Astrocyte (in vitro differentiated cells and primary cell): ENCODE results near the gene NUP153. TPM values are rescaled to one million over a fixed set of nuclear protein-coding genes. Genes with fewer than 3 reads are reported as not detected.

ENCODE experiments used
- DNase-seq: peaks from one replicate; pipeline ENCODE4 v3.0.0-alpha.2; 2010; ENCODE audit warnings: low read depth
- FAIRE-seq: peaks from 2 replicates; lab custom pipeline; 2011; peaks lifted over from hg19 to GRCh38; lab: Jason Lieb, UNC
- H2AFZ ChIP-seq: 2 replicates; pipeline ENCODE4 v1.6.0; 2012; ENCODE audit warnings: low read depth, low read length, inconsistent platforms
- H3K27ac ChIP-seq: 2 replicates; pipeline ENCODE4 v1.5.1; 2011; ENCODE audit warnings: low read depth, low read length, inconsistent platforms
- H3K27me3 ChIP-seq: 2 replicates; pipeline ENCODE4 v1.6.0; 2011; ENCODE audit warnings: low read length, inconsistent platforms; ENCODE audit not compliant: insufficient read depth
- H3K36me3 ChIP-seq: 2 replicates; pipeline ENCODE4 v1.5.1; 2011; ENCODE audit warnings: low read length, inconsistent platforms; ENCODE audit not compliant: insufficient read depth
- H3K4me1 ChIP-seq: 2 replicates; pipeline ENCODE4 v1.5.1; 2011; ENCODE audit warnings: low read length, inconsistent platforms; ENCODE audit not compliant: insufficient read depth
- H3K4me2 ChIP-seq: 2 replicates; pipeline ENCODE4 v1.6.0; 2012; ENCODE audit warnings: low read length, inconsistent platforms
- H3K4me3 ChIP-seq: 2 replicates; pipeline ENCODE4 v1.5.1; 2011; ENCODE audit warnings: low read depth, mild to moderate bottlenecking, low read length, inconsistent platforms; ENCODE audit not compliant: insufficient read depth
- H3K79me2 ChIP-seq: 2 replicates; pipeline ENCODE4 v1.6.0; 2012; ENCODE audit warnings: mild to moderate bottlenecking, low read length, inconsistent platforms; ENCODE audit not compliant: insufficient read depth
- H3K9ac ChIP-seq: 2 replicates; pipeline ENCODE4 v1.6.0; 2012; ENCODE audit warnings: mild to moderate bottlenecking, low read length, inconsistent platforms
- H3K9me3 ChIP-seq: 2 replicates; pipeline ENCODE4 v1.5.1; 2012; ENCODE audit warnings: low read depth, mild to moderate bottlenecking, low read length, inconsistent platforms; ENCODE audit not compliant: insufficient read depth
- H4K20me1 ChIP-seq: 2 replicates; pipeline ENCODE4 v1.6.0; 2012; ENCODE audit warnings: low read length, inconsistent platforms; ENCODE audit not compliant: insufficient read depth
- H3K27ac Mint-ChIP-seq: one replicate; pipeline ENCODE4 v1.8.0; 2021; ENCODE audit warnings: mild to moderate bottlenecking, mixed read lengths; ENCODE audit not compliant: unreplicated experiment
- H3K27me3 Mint-ChIP-seq: one replicate; pipeline ENCODE4 v1.8.0; 2021; ENCODE audit warnings: low read depth, mixed read lengths; ENCODE audit not compliant: unreplicated experiment
- H3K36me3 Mint-ChIP-seq: one replicate; pipeline ENCODE4 v1.8.0; 2021; ENCODE audit warnings: low read depth, mixed read lengths; ENCODE audit not compliant: unreplicated experiment
- H3K4me1 Mint-ChIP-seq: one replicate; pipeline ENCODE4 v1.8.0; 2021; ENCODE audit warnings: low read depth, mixed read lengths; ENCODE audit not compliant: unreplicated experiment
- H3K4me3 Mint-ChIP-seq: one replicate; pipeline ENCODE4 v1.8.0; 2021; ENCODE audit warnings: mild to moderate bottlenecking, moderate library complexity, mixed read lengths; ENCODE audit not compliant: unreplicated experiment
- H3K9me3 Mint-ChIP-seq: one replicate; pipeline ENCODE4 v1.8.0; 2021; ENCODE audit warnings: mild to moderate bottlenecking, mixed read lengths; ENCODE audit not compliant: unreplicated experiment
- EZH2 ChIP-seq: IDR thresholded peaks from 2 replicates; pipeline ENCODE4 v1.6.1; 2012; ENCODE audit warnings: mild to moderate bottlenecking, low read length, inconsistent platforms; ENCODE audit not compliant: insufficient read depth
- total RNA-seq: library from RNA; stranded (reverse); gene quantifications from 2 replicates; pipeline ENCODE4 v1.2.1, GENCODE V29; 2021
- TF ChIP-seq, protein P1 (sequence below): IDR thresholded peaks from 2 replicates; pipeline ENCODE4 v1.5.1; 2011; ENCODE audit warnings: low read depth, mild to moderate bottlenecking, inconsistent platforms, low read length, moderate library complexity; ENCODE audit not compliant: insufficient read depth

The NUP153 gene
- total RNA-seq, 1 donor from 2014 or later: 51.6 TPM

DNA sequence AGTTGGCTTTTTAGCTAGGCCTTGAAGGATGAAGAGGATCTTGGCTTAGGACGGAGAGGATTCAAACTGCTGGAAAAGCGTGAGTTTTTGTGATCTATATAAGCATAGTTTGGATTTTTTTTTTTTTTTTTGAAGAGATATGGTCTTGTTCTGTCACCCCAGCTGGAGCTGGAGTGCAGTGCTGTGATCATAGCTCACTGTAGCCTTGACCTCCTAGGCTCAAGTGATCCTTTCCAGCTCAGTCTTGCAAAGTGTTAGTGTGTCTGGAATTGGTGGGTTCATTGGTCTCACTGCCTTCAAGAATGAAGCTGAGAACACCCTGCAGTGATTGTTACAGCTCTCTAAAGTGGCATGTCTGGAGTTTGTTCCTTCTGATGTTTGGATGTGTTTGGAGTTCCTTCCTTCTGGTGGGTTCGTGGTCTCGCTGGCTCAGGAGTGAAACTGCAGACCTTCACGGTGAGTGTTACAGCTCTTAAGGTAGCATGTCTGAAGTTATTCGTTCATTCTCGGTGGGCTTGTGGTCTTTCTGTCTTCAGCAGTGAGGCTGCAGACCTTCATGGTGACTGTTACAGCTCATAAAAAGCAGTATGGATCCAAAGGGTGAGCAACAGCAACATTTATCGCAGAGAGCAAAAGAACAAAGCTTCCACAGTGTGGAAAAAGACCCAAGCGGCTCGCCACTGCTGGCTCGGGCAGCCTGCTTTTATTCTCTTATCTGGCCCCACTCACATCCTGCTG is 37.5 kb upstream of the NUP153 start:
- Histone ChIP-seq H3K27me3 (no peaks in the 10 kb centered on the region), H2AFZ (no peak overlapping the region), H3K79me2 (no peaks in the 10 kb centered on the region), H3K36me3 (no peaks in the 10 kb centered on the region), H3K9me3 (no peaks in the 10 kb centered on the region), H3K4me3 (no peak overlapping the region), H3K9ac (no peak overlapping the region), H4K20me1 (no peaks in the 10 kb centered on the region), H3K4me1 (no peaks in the 10 kb centered on the region), H3K27ac (no peak overlapping the region), H3K4me2 (no peak overlapping the region)
- TF ChIP-seq, protein P1, sequence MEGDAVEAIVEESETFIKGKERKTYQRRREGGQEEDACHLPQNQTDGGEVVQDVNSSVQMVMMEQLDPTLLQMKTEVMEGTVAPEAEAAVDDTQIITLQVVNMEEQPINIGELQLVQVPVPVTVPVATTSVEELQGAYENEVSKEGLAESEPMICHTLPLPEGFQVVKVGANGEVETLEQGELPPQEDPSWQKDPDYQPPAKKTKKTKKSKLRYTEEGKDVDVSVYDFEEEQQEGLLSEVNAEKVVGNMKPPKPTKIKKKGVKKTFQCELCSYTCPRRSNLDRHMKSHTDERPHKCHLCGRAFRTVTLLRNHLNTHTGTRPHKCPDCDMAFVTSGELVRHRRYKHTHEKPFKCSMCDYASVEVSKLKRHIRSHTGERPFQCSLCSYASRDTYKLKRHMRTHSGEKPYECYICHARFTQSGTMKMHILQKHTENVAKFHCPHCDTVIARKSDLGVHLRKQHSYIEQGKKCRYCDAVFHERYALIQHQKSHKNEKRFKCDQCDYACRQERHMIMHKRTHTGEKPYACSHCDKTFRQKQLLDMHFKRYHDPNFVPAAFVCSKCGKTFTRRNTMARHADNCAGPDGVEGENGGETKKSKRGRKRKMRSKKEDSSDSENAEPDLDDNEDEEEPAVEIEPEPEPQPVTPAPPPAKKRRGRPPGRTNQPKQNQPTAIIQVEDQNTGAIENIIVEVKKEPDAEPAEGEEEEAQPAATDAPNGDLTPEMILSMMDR: no peak
- no peak for TF ChIP-seq EZH2
- H3K9me3 Mint-ChIP-seq: peaks cover 5% of the 10 kb centered on the region
- no peaks in the 10 kb centered on the region for H3K4me1 Mint-ChIP-seq
- no peak for DNase-seq
- H3K27me3 Mint-ChIP-seq: no peaks in the 10 kb centered on the region
- no peak overlapping the region for H3K4me3 Mint-ChIP-seq
- H3K27ac Mint-ChIP-seq: no peak overlapping the region
- FAIRE-seq: no peak
- no peaks in the 10 kb centered on the region for H3K36me3 Mint-ChIP-seq

DNA sequence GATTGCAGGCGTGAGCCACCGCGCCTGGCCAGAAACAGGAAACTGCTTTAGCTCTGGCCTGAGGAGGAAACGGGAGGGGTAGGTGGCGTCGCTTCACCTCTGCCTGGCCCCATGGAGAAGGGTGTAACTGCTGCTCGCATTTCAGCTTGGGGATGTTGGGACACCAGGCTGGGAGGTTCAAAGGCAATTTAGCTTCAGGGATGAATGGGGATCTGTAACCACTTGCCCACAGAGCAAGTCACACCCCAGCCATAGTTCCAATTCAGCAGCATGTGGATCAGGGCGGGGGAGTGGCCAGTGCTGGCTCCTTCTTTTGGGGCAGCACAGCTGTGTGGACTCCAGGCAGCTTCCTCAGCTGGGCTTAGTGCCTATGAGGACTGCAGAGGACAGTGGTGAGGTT is 34.8 kb upstream of the NUP153 start:
- Histone ChIP-seq H3K9me3 (peaks cover 3% of the 10 kb centered on the region), H3K27me3 (no peaks in the 10 kb centered on the region), H4K20me1 (no peaks in the 10 kb centered on the region), H3K36me3 (no peaks in the 10 kb centered on the region), H3K4me1 (no peaks in the 10 kb centered on the region), H3K9ac (no peak overlapping the region), H3K79me2 (no peaks in the 10 kb centered on the region), H3K4me3 (no peak overlapping the region), H3K4me2 (no peak overlapping the region), H3K27ac (no peak overlapping the region), H2AFZ (no peak overlapping the region)
- peaks cover under 1% of the 10 kb centered on the region for H3K36me3 Mint-ChIP-seq
- TF ChIP-seq, protein P1: no peak
- no peak for TF ChIP-seq EZH2
- H3K27ac Mint-ChIP-seq: no peak overlapping the region
- H3K9me3 Mint-ChIP-seq: peaks cover 19% of the 10 kb centered on the region
- no peak overlapping the region for H3K4me3 Mint-ChIP-seq
- DNase-seq (no peak), FAIRE-seq (no peak)
- no peaks in the 10 kb centered on the region for H3K4me1 Mint-ChIP-seq
- H3K27me3 Mint-ChIP-seq: no peaks in the 10 kb centered on the region

DNA sequence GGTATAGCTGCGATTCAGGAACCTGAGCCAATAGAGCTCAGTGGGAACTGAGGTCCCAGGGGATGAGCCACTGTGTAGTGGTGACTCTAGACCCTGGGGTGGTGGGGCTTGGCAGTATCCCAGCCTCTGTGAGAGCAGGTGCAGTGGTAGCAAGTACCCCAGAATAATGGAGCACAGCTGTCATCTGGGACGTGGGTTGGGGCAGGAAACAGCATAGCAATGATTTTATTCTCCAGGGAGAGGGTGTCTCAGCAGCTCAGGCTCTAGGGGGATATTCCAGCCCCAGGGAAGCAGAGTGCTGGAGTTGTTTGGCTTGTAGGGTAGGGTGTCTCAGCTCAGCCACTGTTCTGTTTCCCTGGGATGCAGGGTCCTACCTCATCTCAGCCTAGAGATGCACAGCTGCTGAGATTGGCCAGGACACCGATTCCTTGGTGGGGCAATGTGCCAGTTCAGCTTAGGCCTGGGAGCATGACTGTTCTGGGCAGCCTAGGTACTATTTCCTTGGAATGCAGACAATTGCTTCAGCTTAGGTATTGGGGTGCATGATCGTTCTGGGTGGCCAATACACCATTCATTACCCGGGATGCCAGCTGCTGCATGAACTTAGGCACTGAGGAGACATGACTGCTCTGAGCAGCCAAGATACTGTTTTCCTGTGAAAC is 34.0 kb upstream of the NUP153 start:
- H3K4me3 Mint-ChIP-seq: no peak overlapping the region
- Histone ChIP-seq H3K9ac (no peak overlapping the region), H3K4me2 (no peak overlapping the region), H3K9me3 (peaks cover 3% of the 10 kb centered on the region), H2AFZ (no peak overlapping the region), H3K27ac (no peak overlapping the region), H3K79me2 (no peaks in the 10 kb centered on the region), H4K20me1 (no peaks in the 10 kb centered on the region), H3K27me3 (no peaks in the 10 kb centered on the region), H3K36me3 (no peaks in the 10 kb centered on the region), H3K4me3 (no peak overlapping the region), H3K4me1 (no peaks in the 10 kb centered on the region)
- H3K27ac Mint-ChIP-seq: no peak overlapping the region
- no peaks in the 10 kb centered on the region for H3K27me3 Mint-ChIP-seq
- peaks cover 1% of the 10 kb centered on the region for H3K36me3 Mint-ChIP-seq
- TF ChIP-seq, protein P1: no peak
- no peak for TF ChIP-seq EZH2
- DNase-seq (no peak), FAIRE-seq (no peak)
- H3K9me3 Mint-ChIP-seq: peaks cover 22% of the 10 kb centered on the region
- H3K4me1 Mint-ChIP-seq: no peaks in the 10 kb centered on the region
